Left lobe of liver (tissue), 2 donors: Measurements from ENCODE around the gene TPSB2. TPM values are rescaled to one million over a fixed set of nuclear protein-coding genes. Genes with fewer than 3 reads are reported as not detected.
"Not testable (repeated sequence)": the region's sequence is repeated elsewhere in the genome, so short reads cannot be mapped to it uniquely, and the experiment has no call there.

Experiments used
- ATAC-seq: fragments of 200-7000 bp; cut with Tn5 transposase; one replicate; pipeline ENCODE4 v1.9.1; 2020; ENCODE audit warnings: mild to moderate bottlenecking, moderate library complexity
- DNase-seq: peaks from one replicate; pipeline ENCODE4 v3.0.0-alpha.2; 2020; ENCODE audit warnings: low spot score
- total RNA-seq: library from RNA; stranded (reverse); gene quantifications from one replicate; pipeline ENCODE4 v1.2.1, GENCODE V29; 2021
- donor health status: DM: no; HTN: no; CAD: no; lungs with moderate emphysema.
- donor health status: DM: no; HTN: yes; CAD: no.

TPSB2 gene
- total RNA-seq, 1 donor from 2014 or later, result 1.6 TPM

GRCh38 chr16:1262210-1262845, 32.3 kb upstream of the TPSB2 start:
- ATAC-seq (no peak), DNase-seq (no peak)

- ATAC-seq, result peak; percentile 20
- no peak for DNase-seq
These were observed 31.3 kb upstream of the TPSB2 start for GRCh38 chr16:1261131-1261892.

- no peak for ATAC-seq
- DNase-seq, result no peak
These were observed 30.2 kb upstream of the TPSB2 start for GRCh38 chr16:1260101-1260680.

GRCh38 chr16:1259760-1260068, 29.7 kb upstream of the TPSB2 start:
- DNase-seq, result no peak
- ATAC-seq, result no peak

- ATAC-seq (no peak), DNase-seq (no peak)
These were observed 29.1 kb upstream of the TPSB2 start for GRCh38 chr16:1258906-1259759.

GRCh38 chr16:1258225-1258600, 28.2 kb upstream of the TPSB2 start:
- DNase-seq (no peak), ATAC-seq (no peak)

- ATAC-seq, result no peak
- no peak for DNase-seq
These were observed 27.7 kb upstream of the TPSB2 start for GRCh38 chr16:1257561-1258224.

GRCh38 chr16:1256874-1257322, 26.9 kb upstream of the TPSB2 start:
- DNase-seq (no peak), ATAC-seq (no peak)

GRCh38 chr16:1256296-1256873, 26.4 kb upstream of the TPSB2 start:
- not testable (repeated sequence) for DNase-seq, ATAC-seq

GRCh38 chr16:1255276-1256122, 25.5 kb upstream of the TPSB2 start, which contains the start of gene TPSD1:
Gene TPSD1, plus strand, starts transcription at chr16:1256069. Its CDS starts 212 bp downstream, at chr16:1256281.
- not testable (repeated sequence) for DNase-seq
- ATAC-seq, result peak; percentile 18

- DNase-seq, ATAC-seq: not testable (repeated sequence)
These were observed 24.8 kb upstream of the TPSB2 start for GRCh38 chr16:1254821-1255220.

- not testable (repeated sequence) for ATAC-seq, DNase-seq
These were observed 23.8 kb upstream of the TPSB2 start for GRCh38 chr16:1253701-1254364.

GRCh38 chr16:1249031-1249755, 19.2 kb upstream of the TPSB2 start:
- DNase-seq, result not testable (repeated sequence)
- peak; percentile 98 for ATAC-seq

GRCh38 chr16:1247903-1248537, 18.0 kb upstream of the TPSB2 start:
- ATAC-seq, result not testable (repeated sequence)

GRCh38 chr16:1245452-1246020, 15.6 kb upstream of the TPSB2 start:
- ATAC-seq, result no peak
- no peak for DNase-seq

More at GRCh38 chr16:1247903-1248537, 18.0 kb upstream of the TPSB2 start:
- not testable (repeated sequence) for DNase-seq

- DNase-seq, result no peak
- ATAC-seq, result no peak
These were observed 14.9 kb upstream of the TPSB2 start for GRCh38 chr16:1244881-1245280.
